ENCODE measurements around the gene TGFB2.
A peak's percentile ranks its signal among the peaks of the same experiment; 100 is the strongest.

TGFB2 gene

DNA sequence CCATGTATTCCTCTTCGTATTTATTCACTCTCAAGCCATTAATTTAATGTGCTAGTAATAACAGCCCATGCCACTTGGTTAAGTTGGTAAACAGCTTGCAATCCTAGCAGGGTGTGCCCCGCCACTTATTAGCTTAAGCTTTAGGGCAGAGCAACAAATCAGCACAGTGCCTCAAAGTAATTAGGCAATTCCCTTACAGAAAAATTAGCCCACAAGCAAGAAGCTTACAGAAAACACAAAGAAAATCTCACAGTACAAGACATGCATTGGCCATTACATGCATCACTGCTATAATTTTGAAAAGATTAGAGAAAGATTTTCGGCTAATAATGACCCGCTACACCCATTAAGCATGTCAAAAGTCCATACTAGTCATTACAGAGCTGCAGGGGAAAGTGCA lies 47.6 kb downstream of the TGFB2 start:
- DNase-seq = no peak

DNA sequence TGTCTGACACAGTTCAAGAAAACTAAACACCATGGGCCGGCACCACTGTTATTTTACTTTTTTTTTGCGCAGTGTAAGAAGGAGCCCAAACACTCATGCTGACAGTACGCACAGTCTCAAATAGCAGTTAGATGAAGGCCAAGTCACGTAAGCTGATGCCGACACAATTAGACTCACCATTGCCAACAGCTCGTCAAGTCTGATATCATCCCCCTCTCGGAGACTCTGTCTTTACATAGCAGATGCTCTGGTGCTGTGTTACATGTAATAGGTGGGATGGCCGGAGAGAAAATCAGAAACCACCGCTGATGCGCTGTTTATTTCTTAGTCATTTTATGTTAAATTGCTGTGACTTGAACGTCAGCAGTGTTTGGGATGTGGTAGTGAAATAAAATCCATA lies 49.3 kb downstream of the TGFB2 start:
- no peak for DNase-seq

DNA sequence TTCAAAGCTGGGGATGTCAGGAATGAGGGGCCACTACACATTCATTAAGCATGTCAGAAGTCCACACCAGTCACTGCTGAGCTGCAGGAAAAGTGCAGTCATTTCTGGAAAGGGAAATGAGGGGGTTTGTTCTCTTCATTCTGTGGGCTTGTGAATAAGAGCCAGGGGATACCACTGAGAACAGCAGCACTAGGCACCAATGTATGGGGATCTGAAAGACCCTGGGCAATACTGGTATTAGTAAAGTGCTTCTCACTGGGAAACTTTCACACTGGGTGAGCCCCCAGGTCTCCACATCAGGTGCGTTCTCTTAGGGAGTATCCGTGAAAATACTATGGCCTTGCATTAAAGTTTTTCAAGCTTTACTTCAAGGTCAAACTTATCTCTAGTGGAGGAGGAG lies 49.9 kb downstream of the TGFB2 start:
- DNase-seq = no peak

DNA sequence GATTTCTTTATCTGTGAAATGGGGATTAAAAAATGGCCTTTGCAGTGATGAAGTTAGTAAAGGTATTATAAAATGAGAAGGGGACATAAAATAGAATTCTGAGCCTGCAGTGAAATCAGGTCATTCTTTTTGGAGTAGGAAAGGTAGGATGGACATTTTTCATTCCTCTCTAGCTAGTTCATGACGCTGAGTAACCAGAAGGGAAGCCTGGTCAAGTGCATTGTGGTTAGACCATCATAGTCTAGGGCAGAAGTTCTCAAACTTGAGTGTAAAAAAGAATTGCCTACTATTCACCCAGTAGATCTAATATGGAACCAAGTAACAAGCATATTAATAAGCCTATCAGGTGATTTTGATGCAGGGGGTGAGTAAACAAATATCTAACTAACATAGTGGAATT lies 50.8 kb downstream of the TGFB2 start:
- DNase-seq = no peak

DNA sequence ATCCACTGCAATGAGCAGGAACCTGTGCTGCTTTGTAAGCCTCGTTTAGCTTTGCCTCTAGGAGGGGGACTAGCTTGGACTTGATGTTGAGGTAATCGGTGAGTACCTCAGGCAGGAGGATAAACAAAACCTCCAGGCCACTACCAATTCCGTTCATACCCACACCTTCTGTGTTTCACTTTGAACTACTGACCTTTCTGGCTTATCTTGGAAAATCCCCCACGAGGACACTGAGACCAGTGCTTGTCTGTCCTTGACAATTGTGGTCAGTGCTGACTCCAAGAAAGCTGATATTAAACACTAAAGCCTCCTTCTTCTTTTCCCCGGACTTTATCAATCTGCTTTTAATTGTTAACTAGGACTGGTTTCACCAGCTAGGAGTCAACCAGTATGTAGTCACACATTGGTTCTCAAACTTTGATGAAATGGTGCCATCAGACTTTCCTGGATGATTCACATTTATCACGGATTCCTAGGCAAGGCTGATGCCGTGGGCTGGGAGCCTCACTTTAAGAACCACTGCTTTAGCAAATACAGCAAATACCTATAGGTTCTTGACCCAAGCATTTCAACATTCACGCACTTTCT lies 52.7 kb downstream of the TGFB2 start:
- no peak for DNase-seq

DNA sequence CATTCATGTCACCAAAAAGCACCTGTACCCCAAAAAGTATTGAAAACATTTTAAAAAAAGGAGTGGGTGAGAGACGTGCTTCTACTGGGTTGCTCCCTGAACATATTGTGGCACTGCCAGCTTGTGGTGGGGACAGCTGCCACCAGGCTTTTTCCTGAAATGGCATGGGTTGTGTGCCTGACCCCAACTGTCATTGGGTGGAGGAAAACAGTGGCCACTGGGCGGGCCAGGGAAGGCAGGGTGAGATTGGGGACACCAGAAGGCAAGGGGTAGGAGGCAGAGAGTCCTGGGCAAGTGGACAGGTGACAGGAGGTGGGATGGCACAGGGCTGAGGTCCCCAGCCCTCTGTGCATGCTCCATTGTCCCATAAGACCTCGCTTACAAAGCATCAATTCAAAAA lies 55.5 kb downstream of the TGFB2 start:
- DNase-seq = no peak

DNA sequence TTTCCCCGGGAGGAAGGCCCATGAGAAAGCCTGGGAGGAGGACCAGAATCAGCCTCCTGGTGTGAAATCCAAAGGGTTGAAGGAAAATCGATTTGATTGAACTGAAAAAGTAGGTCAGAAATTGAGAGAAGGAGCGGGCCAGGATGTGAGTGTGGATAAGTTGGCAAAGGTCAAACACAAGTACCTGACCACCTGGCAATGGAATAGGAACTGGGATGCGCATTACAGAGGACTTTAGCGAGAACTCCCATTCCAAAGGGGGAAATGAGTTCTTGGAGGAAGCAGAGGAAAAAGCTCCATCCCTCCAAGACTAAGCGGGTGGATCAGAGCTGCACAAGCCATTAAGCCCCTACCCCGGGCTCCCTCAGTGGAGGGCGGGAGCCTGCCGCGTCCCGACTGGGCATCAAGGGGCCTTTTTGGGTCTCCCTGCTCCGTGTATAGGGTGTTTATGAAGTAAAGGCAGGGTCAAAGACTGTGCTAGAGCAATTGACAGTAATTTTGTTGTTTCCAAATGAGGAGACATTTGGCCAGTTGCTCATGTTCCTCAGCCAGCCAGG lies 56.4 kb downstream of the TGFB2 start:
- DNase-seq = no peak

DNA sequence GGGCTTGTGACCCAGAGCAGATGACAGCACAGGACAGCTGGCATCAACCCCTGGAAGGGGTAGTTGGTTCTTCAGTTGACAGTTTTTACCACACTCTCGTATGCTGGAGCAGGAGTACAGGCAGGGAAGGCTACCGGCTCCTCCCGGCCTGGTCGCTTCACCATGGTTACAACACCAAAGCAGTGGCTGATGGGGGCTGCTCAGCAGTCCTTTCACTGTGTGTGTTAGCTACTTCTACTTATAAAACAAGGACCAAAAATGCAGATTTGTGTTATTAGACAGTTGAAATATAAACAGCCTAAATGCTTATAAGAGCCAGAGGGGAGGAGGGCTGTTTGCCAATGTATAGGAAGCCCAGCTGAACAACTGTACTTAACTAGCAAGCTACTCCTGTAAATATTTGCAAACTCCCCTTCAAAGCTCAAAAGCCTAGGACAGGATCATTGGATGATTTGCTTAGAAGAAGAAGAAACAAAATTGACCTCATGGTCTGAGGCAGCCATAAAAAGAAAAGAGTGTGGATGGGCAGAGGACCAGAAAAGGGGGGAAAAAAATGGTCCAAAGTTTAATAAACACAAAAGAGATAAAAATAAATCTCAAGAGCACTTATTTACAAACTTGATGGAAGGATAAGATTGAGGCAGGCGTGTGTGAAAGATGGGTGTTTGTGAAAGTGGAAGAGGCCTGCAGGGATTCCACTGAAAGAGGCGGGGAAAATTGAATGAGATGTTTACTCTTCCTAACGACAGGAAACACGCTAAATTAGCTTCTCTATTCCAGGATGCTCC lies 57.1 kb downstream of the TGFB2 start:
- peak in 4 of 14 donors; percentile 7 to 26 (median 10) for DNase-seq

DNA sequence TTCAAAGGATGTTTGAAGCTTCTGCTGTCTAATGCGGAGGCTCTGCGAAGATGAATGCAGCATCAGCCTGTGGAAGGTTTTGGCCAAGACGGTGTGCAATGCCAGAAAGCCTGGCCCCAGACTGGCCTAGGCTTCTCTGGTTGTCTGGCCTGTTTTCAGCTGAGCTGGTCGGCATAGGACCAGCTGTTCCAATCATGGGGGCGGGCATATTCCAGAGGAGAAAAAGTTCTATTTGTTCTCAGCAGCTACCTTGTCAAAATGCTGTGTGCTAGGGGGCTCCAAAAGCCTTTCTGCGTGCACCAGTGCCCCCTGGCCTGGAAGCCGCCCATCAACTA lies 57.6 kb downstream of the TGFB2 start:
- DNase-seq = peak in 3 of 14 donors; percentile 4 to 12 (median 6)

DNA sequence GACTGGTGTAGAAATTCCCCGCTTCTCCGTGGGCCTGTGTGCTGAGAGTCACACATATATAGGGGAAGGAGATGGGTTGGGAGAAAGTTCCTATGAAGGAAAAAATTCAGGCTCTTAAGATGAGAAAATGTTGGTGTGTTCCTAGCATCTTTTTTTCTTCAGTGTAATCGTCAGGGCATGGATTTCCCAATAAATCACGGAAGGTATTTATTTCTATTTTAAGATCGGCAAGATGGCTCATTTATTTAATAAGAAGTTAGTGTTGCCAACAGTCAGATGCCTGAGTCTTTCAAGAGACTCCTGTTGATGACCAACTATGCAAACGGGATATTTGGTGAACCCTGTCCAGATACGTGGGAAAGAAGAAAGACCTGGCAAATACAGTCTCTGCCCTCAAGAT lies 58.2 kb downstream of the TGFB2 start:
- DNase-seq = no peak

DNA sequence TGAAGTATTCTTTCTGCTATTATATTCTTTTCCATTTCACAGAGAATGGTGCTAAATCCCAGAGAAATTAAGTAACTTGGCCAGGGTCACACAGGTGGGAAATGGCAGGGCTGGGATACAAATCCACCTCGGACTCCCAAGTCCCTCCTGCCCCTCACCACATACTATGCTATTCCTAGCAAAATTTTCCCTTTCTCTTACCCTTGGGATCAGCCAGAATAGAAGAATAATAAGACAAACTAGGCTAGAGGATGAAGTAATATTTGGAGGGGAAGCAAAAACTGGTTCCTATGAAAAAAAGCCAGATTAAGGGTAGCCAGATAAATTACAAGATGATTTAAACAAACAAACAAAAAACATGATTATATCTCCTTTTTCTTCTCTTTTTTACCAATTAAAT lies 62.5 kb downstream of the TGFB2 start:
- DNase-seq = no peak

DNA sequence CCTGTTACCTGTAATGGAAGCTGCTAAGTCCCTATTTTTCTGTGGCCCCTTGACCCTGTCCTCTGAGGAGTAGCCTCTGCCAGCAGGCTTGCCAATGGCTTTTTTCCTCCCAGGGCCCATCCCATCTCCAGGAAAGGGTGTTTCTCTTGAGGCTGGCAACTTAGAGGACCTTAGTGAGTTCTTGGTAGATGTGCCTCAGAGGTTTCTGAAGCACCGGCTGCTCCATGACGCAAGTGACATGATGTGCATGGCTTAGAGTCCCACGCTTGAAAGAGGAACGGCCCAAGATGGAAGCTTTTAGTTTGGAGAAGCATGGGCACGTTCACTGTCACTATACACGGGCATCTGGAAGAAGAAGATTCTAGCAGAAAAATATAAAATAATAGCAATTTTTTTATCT lies 63.0 kb downstream of the TGFB2 start:
- no peak for DNase-seq

DNA sequence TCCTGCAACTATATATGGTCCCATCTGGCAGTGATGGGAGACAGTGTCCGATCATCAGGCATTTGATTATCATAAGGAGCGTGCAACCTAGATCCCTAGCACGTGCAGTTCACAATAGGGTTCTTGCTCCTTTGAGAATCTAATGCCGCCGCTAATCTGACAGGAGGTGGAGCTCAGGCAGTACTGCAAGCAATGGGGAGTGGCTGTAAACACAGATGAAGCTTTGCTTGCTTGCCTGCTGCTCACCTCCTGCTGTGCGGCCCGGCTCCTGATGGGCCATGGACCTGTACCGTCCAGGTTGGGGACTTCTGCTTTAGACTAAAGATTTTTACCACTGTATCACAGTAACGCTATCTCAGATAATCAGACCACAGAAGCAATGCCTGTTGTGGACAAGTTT lies 63.8 kb downstream of the TGFB2 start:
- DNase-seq = no peak

DNA sequence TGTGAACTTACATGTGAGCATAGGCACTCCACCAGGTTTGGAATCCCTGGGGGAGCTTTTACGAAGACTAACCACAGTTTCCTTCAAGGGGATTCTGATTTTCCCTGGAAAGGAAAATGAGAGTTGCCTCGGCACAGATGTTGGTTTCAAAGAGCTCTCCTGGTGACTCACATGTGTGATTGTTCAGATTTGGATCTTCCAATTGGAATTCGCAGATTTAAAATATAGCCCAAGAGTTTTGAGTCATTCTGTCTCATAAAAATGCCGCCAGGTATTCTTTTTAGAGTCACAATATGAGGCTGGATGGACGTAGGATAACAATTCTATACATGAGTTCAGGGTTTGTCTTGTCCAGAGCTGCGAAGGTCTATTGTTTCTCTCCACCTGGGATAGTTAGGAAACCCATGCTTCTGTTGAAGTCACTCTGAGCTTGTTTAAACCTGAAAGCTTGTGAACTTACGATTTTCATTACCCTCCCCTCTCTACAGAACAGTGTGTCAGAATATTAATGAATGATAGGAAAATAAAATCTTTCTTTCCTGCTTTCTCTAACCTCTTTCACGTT lies 64.9 kb downstream of the TGFB2 start:
- no peak for DNase-seq

DNA sequence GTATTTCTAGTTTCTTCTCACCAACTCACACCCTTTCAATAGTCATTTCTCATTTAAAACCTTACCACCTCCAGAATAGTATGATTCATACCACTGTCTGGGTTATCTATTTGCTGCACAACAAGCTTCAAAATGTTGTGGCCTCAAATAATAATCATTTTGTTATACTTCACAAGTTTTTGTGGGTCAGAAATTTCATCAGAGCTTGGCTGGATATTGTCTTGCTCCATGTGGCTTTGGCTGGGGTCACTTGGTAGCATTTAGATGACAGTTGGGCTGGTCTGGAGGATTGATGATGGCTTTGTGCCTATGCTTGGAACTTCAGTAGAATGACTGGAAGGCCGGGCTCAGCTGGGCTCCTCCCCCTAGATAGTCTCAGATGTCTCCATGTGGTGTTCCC lies 66.0 kb downstream of the TGFB2 start:
- no peak for DNase-seq

DNA sequence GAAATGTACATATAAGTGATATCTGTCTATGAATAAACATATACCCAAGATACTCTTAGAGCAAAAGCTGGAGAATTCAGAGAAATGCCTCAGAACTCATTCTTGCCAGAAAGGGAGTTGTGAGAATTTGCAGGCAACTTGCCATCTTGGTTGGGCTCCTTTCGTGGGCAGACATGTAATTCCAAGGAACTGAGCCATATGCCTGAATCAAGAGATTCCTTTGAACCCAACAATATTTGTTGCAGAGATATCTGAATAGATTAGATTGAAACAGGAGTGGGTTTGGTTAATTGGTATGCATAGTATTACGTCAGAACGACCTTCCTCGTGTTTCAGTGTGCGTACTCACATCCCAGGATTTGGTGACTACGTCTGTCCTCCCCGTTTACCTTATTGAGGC lies 67.0 kb downstream of the TGFB2 start:
- no peak for DNase-seq

DNA sequence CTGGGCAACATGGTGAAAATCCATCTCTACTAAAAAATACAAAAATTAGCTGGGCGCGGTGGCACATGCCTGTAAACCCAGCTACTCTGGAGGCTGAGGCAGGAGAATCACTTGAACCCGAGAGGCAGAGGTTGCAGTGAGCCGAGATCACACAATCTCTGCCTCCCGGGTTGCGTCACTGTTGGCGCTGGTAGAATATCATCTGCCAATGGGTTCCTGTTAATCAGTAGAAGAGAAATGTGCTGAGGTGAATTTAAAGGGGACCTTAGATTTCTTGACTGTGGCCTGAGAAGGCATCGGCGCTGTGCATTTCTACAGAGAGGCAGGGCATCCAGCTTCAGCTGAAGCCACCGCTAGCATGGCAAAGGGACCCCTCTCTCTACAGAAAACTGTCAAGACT lies 68.0 kb downstream of the TGFB2 start:
- DNase-seq = no peak

DNA sequence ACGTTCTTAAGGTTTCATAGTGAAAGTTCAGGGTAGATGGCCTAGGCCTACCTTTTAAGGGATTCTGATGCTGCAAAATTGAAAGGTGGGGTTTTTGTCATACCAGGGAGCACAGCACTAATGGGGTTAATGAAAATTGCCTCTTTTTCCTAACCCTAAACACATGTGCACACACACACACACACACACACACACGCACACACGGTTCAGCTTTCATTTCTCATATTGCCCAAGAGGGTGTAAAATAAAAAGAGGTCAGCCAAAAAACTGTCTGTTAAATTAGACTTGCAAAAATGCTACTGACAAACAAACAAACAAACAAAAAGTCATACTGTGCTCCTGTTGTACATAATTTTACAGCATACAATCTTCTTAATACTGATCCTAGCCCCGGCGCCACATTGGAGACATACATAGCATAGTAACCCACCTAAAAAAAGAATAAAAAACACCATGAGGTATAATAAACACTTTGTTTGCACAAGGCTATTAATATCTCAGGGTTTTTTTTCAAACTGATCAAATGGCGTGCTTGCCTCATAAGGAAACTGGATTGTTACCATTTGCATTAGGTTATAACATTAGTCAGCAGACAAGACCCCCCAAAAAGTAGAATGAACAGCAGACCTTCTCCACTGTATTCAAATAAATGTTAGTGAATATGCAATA lies 69.1 kb downstream of the TGFB2 start:
- DNase-seq = no peak

DNA sequence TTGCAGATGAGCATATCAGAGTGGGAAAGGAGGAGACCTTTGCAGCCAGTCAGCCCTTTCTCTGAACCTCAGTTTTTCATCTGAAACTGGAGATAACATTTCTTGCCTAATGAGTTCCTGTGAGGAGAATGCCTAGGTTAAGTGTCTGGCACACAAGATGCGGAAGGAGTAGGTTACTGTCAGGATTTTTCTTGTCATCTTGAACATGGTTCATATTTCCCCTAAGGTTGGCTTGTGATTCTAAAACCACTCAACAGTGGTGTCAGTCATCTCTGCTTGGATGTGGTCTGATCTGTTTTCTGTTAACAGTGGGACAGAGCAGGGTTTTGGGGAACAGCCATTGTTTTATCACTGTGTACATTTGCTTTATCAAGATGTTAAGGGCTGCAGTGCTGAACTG lies 70.6 kb downstream of the TGFB2 start:
- DNase-seq = no peak

DNA sequence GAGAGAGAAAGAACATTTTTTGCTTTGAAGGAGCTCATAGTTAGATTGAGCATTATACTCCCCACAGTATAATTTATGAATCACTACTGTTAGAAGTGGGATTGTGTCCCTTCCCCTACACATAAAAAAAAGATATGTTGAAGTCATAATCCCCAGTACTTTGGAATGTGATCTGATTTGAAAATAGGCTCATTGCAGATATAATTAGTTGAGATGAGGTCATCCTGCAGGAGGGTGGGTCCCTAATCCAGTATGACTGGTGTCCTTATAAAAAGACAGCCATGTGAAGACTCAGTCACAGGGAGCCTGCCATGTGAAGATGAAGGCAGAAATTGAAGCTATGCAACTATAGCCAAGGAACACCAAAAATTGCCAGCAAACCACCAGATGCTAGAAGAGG lies 76.4 kb downstream of the TGFB2 start:
- DNase-seq = no peak

DNA sequence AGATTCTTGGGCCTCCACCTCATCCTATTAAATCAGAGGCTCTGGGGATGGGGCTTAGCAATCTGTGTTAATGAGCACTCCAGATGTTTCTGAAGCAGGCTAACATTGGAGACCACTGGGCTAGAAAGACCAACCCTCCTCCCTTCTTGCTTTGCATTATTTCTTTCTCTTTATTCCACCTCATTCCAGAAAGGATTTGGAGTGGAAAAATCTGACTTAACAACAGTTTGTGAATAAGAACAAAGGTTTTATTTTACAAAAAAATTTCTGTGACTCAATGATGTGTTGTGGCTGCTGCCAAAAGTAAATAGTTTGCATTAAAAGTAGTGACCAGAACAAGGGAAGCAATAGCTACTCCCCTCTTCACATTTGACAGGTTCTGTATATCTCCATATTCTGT lies 79.4 kb downstream of the TGFB2 start:
- DNase-seq = no peak

DNA sequence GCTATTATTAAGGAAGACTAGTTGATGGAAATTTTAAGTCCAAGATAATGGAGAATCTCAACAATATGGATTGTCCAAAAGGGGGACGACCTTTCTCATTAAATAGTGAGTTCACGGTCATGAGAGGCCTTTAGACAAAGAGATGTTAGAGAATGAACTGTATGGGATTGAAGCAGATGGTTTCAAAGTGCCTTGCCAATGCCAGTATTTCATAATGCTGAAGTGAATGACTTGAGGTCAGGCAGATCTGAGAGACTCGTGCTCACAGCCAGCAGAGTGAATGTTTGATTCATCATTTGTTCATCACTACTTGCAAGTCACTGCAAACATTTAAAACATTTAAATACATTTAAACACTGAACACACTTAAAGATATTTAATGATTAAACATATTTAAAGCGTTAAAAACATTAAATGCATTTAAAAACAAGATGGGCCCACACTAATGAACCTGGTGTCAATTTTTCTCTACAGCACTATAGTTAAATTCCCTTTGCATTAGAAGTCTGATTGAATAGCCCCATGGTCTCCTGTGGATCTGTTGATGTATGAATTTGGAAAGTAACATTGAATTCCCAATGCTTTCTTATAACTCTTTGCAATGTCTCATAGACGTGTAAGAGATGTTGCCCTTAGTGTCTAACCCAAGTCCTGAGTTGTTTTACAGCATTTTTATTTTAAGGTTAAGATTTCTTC lies 80.7 kb downstream of the TGFB2 start:
- DNase-seq = no peak

DNA sequence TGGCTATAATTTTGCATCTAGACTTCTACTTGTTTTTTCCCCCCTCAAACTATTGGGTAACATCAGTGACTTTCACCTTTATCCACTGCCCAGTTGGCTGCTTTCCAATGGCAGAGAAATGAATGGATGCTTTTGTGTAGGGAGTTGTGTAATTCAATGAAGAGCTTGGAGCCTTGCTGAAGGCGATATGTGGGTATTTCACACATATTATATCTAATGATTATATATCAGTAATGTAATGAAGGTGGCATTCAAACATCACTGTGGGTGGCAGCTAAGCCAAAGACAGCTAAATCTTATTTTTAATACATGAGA lies 81.2 kb downstream of the TGFB2 start:
- DNase-seq = peak in 6 of 14 donors; percentile 5 to 33 (median 16)
